Left forelimb (tissue), 1 donor: ENCODE data around the gene ATP2B2.

Source experiments
- DNase-seq: peaks from one replicate; pipeline ENCODE4 v3.0.0-alpha.2; 2018; ENCODE audit warnings: low spot score

The ATP2B2 gene

GRCh38 chr3:10328460-10329071, 176.8 kb downstream of the ATP2B2 start:
- no peak for DNase-seq

GRCh38 chr3:10327592-10327991, 177.8 kb downstream of the ATP2B2 start:
- no peak for DNase-seq

- no peak for DNase-seq
These were observed 183.1 kb downstream of the ATP2B2 start for GRCh38 chr3:10322352-10322710.

- no peak for DNase-seq
These were observed 183.6 kb downstream of the ATP2B2 start for GRCh38 chr3:10321630-10322351.

- no peak for DNase-seq
These were observed 185.1 kb downstream of the ATP2B2 start for GRCh38 chr3:10320320-10320677.

- DNase-seq, result no peak
These were observed 185.6 kb downstream of the ATP2B2 start for GRCh38 chr3:10319804-10320203.

- no peak for DNase-seq
These were observed 186.1 kb downstream of the ATP2B2 start for GRCh38 chr3:10319251-10319650.

GRCh38 chr3:10317961-10318350, 187.4 kb downstream of the ATP2B2 start:
- DNase-seq, result no peak

- no peak for DNase-seq
These were observed 187.9 kb downstream of the ATP2B2 start for GRCh38 chr3:10317311-10317960.

- DNase-seq, result no peak
These were observed 189.5 kb downstream of the ATP2B2 start for GRCh38 chr3:10315771-10316344.

GRCh38 chr3:10315101-10315500, 190.3 kb downstream of the ATP2B2 start:
- DNase-seq, result no peak

GRCh38 chr3:10312861-10313260, 192.5 kb downstream of the ATP2B2 start:
- DNase-seq, result no peak

- DNase-seq, result no peak
These were observed 193.0 kb downstream of the ATP2B2 start for GRCh38 chr3:10312391-10312790.

GRCh38 chr3:10311710-10312109, 193.7 kb downstream of the ATP2B2 start:
- DNase-seq, result no peak

- no peak for DNase-seq
These were observed 194.8 kb downstream of the ATP2B2 start for GRCh38 chr3:10310578-10310977.

GRCh38 chr3:10309736-10310135, 195.7 kb downstream of the ATP2B2 start:
- no peak for DNase-seq

GRCh38 chr3:10308678-10309077, 196.7 kb downstream of the ATP2B2 start:
- no peak for DNase-seq

GRCh38 chr3:10306156-10306555, 199.2 kb downstream of the ATP2B2 start:
- no peak for DNase-seq

- DNase-seq, result no peak
These were observed 200.0 kb downstream of the ATP2B2 start for GRCh38 chr3:10305331-10305902.

- DNase-seq, result no peak
These were observed 200.5 kb downstream of the ATP2B2 start for GRCh38 chr3:10304905-10305304.

- no peak for DNase-seq
These were observed 201.6 kb downstream of the ATP2B2 start for GRCh38 chr3:10303785-10304184.

- DNase-seq, result no peak
These were observed 202.3 kb downstream of the ATP2B2 start for GRCh38 chr3:10303105-10303504.

- DNase-seq, result no peak
These were observed 205.3 kb downstream of the ATP2B2 start for GRCh38 chr3:10300087-10300486.
